Natural killer cell (primary cell): ENCODE results near the gene TMTC2. TPM values are rescaled to one million over a fixed set of nuclear protein-coding genes. Genes with fewer than 3 reads are reported as not detected.

Experiments used
- ATAC-seq, 3 donors: fragments of 150-1000 bp in 2 of 3; fragments of 200-7000 bp in 1 of 3; cut with Tn5 transposase; 1 replicate in 1 of 3; 2 replicates in 2 of 3; pipeline ENCODE4 v1.10.0; 2021; ENCODE audit warnings: mild to moderate bottlenecking in 2 of 3, moderate library complexity in 2 of 3
- DNase-seq, 2 donors: peaks; one replicate each; pipeline versions ENCODE4 v3.0.0 to v3.0.0-alpha.2; 2013 to 2021; ENCODE audit warnings: mixed read lengths in 1 of 2
- H3K27ac ChIP-seq: one replicate; pipeline ENCODE4 v1.5.1; 2013; ENCODE audit warnings: mild to moderate bottlenecking, low read length
- H3K27me3 ChIP-seq: one replicate; pipeline ENCODE4 v1.6.1; 2013; ENCODE audit warnings: low read length; ENCODE audit not compliant: control insufficient read depth, insufficient read depth
- H3K36me3 ChIP-seq: one replicate; pipeline ENCODE4 v1.6.1; 2013; ENCODE audit warnings: low read length; ENCODE audit not compliant: control insufficient read depth, insufficient read depth
- H3K4me1 ChIP-seq: one replicate; pipeline ENCODE4 v1.6.1; 2013; ENCODE audit warnings: low read length; ENCODE audit not compliant: control insufficient read depth, insufficient read depth
- H3K4me3 ChIP-seq: one replicate; pipeline ENCODE4 v1.5.1; 2013; ENCODE audit warnings: low read length
- H3K9me3 ChIP-seq: one replicate; pipeline ENCODE4 v1.6.1; 2013; ENCODE audit warnings: low read length; ENCODE audit not compliant: control insufficient read depth, insufficient read depth
- H3K27ac Mint-ChIP-seq, 2 donors: one replicate each; pipeline ENCODE4 v1.8.0; 2022; ENCODE audit warnings: mild to moderate bottlenecking in 2 of 2, mixed read lengths in 2 of 2, moderate library complexity in 1 of 2
- H3K27me3 Mint-ChIP-seq, 2 donors: one replicate each; pipeline ENCODE4 v1.8.0; 2022; ENCODE audit warnings: low read depth in 2 of 2, mixed read lengths in 2 of 2
- H3K36me3 Mint-ChIP-seq: one replicate; pipeline ENCODE4 v1.8.0; 2022; ENCODE audit warnings: mixed read lengths
- H3K4me1 Mint-ChIP-seq, 2 donors: one replicate each; pipeline ENCODE4 v1.8.0; 2022; ENCODE audit warnings: mixed read lengths in 2 of 2
- H3K4me3 Mint-ChIP-seq: one replicate; pipeline ENCODE4 v1.8.0; 2022; ENCODE audit warnings: mild to moderate bottlenecking, moderate library complexity, mixed read lengths
- H3K9me3 Mint-ChIP-seq, 2 donors: one replicate each; pipeline ENCODE4 v1.8.0; 2022; ENCODE audit warnings: mixed read lengths in 2 of 2
- WGBS: methylation state at CpG from one replicate; pipeline ENCODE4 v1.1.7; 2013; ENCODE audit warnings: missing lambda C conversion rate; ENCODE audit not compliant: insufficient coverage; 5-methylcytosine and 5-hydroxymethylcytosine counted together
- intact Hi-C: fragments of 100-400 bp; cut with micrococcal nuclease; formaldehyde crosslinking; loops from one replicate; pipeline ENCODE4 v1.14.2; 2022
- total RNA-seq, 4 donors: library from RNA; stranded (reverse); fragments of 120-200 nt in 1 of 4; gene quantifications; one replicate each; pipeline versions ENCODE4 v1.2.3 to v1.2.4, GENCODE V29; 2013 to 2022
- TF ChIP-seq, protein P1 (sequence below): fragments of 200-600 bp; IDR thresholded peaks from one replicate; pipeline ENCODE4 v1.8.0; 2022; ENCODE audit warnings: antibody characterized with exemption

TMTC2 gene
- total RNA-seq, 3 donors from 2014 or later (not counting 1 experiment from before 2014, with no cell fraction given): 1.4 to 2.3 (median 1.6) TPM

DNA sequence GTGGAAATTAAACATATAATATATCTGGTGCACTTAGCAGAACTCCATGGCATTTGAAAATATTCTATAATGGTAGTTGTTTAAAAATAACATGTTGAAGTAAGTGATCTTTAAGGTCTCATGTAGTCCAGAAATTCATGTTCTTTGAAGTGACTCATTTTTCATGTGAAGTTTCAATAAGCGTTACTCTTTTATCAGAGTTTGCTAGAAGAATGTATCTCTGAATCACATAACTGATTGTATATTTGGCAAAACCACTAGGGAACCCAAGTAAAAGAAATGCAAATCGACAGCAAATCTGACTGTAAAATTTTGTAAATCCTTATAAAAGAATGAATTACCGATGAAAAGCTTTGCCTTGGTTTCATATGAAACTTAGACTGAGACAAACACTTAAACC, 463.3 kb downstream of the TMTC2 start:
- intact Hi-C loops: no loop called here
- Mint-ChIP-seq H3K4me3 (no peak overlapping the region), H3K4me1 (no peaks in the 10 kb centered on the region), H3K36me3 (no peaks in the 10 kb centered on the region), H3K9me3 (peaks cover 2 to 4% of the 10 kb centered on the region in 2 donors), H3K27me3 (no peaks in the 10 kb centered on the region), H3K27ac (no peak overlapping the region)
- Histone ChIP-seq H3K9me3 (peaks cover 3% of the 10 kb centered on the region), H3K27ac (no peak overlapping the region), H3K4me1 (no peaks in the 10 kb centered on the region), H3K36me3 (no peaks in the 10 kb centered on the region), H3K4me3 (no peak overlapping the region), H3K27me3 (no peaks in the 10 kb centered on the region)
- ATAC-seq: no peak
- TF ChIP-seq, protein P1, sequence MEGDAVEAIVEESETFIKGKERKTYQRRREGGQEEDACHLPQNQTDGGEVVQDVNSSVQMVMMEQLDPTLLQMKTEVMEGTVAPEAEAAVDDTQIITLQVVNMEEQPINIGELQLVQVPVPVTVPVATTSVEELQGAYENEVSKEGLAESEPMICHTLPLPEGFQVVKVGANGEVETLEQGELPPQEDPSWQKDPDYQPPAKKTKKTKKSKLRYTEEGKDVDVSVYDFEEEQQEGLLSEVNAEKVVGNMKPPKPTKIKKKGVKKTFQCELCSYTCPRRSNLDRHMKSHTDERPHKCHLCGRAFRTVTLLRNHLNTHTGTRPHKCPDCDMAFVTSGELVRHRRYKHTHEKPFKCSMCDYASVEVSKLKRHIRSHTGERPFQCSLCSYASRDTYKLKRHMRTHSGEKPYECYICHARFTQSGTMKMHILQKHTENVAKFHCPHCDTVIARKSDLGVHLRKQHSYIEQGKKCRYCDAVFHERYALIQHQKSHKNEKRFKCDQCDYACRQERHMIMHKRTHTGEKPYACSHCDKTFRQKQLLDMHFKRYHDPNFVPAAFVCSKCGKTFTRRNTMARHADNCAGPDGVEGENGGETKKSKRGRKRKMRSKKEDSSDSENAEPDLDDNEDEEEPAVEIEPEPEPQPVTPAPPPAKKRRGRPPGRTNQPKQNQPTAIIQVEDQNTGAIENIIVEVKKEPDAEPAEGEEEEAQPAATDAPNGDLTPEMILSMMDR: no peak
- DNase-seq: no peak
- 85% methylated on average over 1 of the region's 3 CpGs for WGBS

DNA sequence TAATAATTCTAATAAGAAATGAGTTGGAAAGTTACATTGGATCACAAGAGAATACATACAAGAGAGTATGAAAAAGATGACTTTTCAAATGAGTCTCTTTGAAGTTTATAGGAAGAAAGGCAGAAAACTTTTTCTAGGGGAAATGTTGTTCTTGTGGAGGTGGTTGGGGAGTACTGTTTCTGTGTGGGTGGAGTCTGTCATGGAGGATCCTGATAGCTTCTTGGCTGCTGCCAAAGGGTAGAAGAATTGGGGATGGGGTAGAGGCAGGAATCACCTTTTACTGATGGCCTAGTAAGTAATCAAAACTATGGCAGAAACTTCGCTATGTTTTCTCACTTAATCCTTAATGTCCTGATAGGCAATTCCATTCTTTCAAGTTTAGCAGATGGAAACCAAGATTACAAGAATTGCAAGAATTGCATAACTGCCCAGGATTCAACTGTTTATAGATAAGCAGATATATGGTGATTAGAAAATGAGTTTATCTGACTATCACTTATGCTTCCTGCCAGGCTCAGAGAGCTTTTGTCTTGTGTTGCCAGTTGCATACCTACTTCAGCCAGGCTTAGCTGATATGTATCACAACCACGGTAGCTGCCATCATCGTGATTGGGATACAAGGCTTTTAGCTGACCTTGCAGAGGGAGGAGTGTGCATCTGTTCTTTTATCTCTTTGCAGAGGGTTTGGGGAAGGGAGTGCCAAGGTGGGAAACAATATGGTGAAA, 463.9 kb downstream of the TMTC2 start:
- Mint-ChIP-seq H3K4me3 (no peak overlapping the region), H3K27me3 (no peaks in the 10 kb centered on the region), H3K9me3 (peaks cover 2 to 4% of the 10 kb centered on the region in 2 donors), H3K27ac (no peak overlapping the region), H3K4me1 (no peaks in the 10 kb centered on the region), H3K36me3 (no peaks in the 10 kb centered on the region)
- H3K27me3 ChIP-seq: no peaks in the 10 kb centered on the region
- no peak overlapping the region for H3K4me3 ChIP-seq
- DNase-seq: no peak
- H3K4me1 ChIP-seq: no peaks in the 10 kb centered on the region
- H3K27ac ChIP-seq: no peak overlapping the region
- TF ChIP-seq, protein P1: no peak
- no peaks in the 10 kb centered on the region for H3K36me3 ChIP-seq
- peaks cover 3% of the 10 kb centered on the region for H3K9me3 ChIP-seq
- ATAC-seq: no peak
- WGBS: 22% methylated on average over 3 of the region's 3 CpGs
- intact Hi-C loops: no loop called here

DNA sequence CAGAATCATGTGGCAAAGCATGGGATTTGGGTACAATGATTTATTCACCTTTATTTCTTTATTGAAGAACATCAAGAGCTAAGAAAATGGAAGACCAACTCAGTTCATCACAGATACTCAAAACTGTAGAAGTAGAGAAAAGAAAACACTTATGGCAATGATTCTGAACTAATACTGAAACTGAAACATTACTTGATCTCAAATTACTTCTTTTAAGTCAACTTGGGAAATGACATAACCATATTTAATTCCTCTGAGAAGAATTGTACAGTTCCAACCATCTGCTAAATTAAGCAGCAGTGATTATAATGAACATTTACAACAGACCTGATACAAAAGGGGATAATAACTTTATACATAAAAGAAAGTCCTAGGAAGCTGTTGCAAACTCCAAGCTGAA, 466.5 kb downstream of the TMTC2 start:
- ATAC-seq (no peak), DNase-seq (no peak)
- Histone ChIP-seq H3K36me3 (no peaks in the 10 kb centered on the region), H3K9me3 (no peaks in the 10 kb centered on the region), H3K4me3 (no peak overlapping the region), H3K27me3 (no peaks in the 10 kb centered on the region), H3K27ac (no peak overlapping the region), H3K4me1 (no peaks in the 10 kb centered on the region)
- H3K4me3 Mint-ChIP-seq: no peak overlapping the region
- no peaks in the 10 kb centered on the region for H3K27me3 Mint-ChIP-seq
- H3K36me3 Mint-ChIP-seq: no peaks in the 10 kb centered on the region
- H3K27ac Mint-ChIP-seq: no peak overlapping the region
- H3K4me1 Mint-ChIP-seq: no peaks in the 10 kb centered on the region
- peaks cover 0 to 8% of the 10 kb centered on the region in 2 donors for H3K9me3 Mint-ChIP-seq
- TF ChIP-seq, protein P1: no peak
- intact Hi-C loops: no loop called here

DNA sequence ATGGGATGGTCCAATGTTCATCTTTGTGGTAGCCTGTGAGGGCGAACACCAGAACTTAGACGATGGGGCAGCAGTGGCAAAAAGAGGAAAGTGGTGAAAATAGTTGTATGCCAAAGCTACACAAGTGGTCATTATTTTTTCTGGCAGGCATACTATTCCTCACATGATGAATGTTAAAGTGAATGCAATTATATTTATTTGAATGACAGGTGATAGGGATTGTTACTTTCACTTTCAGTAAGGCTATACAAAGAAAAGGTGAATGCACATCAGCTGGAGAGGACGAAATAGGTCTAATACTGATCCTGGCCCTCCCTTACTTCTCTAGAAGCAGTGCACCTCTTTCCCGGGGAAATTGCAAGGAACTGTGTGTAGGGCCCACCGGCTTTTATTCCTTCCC, 470.1 kb downstream of the TMTC2 start:
- no peak overlapping the region for H3K4me3 Mint-ChIP-seq

More for the DNA sequence above, 470.1 kb downstream of the TMTC2 start:
- DNase-seq (no peak), ATAC-seq (no peak)
- H3K36me3 ChIP-seq: no peaks in the 10 kb centered on the region
- Mint-ChIP-seq H3K27ac (no peak overlapping the region), H3K9me3 (peaks cover 8 to 15% of the 10 kb centered on the region in 2 donors), H3K27me3 (no peaks in the 10 kb centered on the region), H3K36me3 (no peaks in the 10 kb centered on the region), H3K4me1 (no peaks in the 10 kb centered on the region)
- H3K4me3 ChIP-seq: no peak overlapping the region
- no peaks in the 10 kb centered on the region for H3K4me1 ChIP-seq
- 84% methylated on average over 5 of the region's 5 CpGs for WGBS
- intact Hi-C loops: no loop called here
- H3K27ac ChIP-seq: no peak overlapping the region
- H3K9me3 ChIP-seq: no peaks in the 10 kb centered on the region
- TF ChIP-seq, protein P1: no peak
- no peaks in the 10 kb centered on the region for H3K27me3 ChIP-seq
